ENCODE measurements around the gene LRRTM4. TPM values are rescaled to one million over a fixed set of nuclear protein-coding genes. Genes with fewer than 3 reads are reported as not detected.

LRRTM4 gene
- 1 to 10 TPM; 1.2 to 2.1 (median 1.8) TPM for polyA plus RNA-seq (ENCODE audit: insufficient read length in 4 of 4)

DNA sequence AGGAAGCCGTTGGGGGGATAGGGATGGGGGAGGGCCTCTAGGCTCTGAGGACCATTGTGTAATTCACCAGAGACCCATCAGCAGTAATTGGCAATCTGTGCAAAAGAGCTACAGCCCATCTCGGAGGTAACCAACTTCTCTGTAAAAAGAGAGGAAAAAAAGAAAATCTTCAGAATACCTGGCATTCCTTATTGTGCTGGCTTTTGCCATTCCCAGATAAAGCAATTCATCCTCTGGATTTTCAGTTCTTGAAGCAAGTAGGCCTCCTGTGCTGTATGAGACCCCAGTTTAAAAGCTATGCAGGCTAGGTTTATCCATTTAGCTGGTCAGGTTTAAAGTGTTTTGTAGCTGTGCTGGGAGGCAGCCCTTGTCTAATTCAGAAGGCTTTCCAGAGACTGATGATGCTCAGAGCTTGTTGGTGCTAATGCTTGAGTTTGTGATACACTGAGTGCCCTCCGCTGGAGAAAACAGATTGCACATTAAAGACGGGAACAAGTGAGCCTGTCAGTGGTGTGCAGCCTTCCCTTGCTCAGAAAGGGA, at the start of gene LRRTM4:
TSS of gene LRRTM4 (minus strand) at position 446 of the 540 bp plus-strand sequence.
- DNase-seq (ENCODE audit: low read depth in 4 of 4, low spot score in 3 of 4): peak in 2 of 4 donors; percentile 8 to 10

DNA sequence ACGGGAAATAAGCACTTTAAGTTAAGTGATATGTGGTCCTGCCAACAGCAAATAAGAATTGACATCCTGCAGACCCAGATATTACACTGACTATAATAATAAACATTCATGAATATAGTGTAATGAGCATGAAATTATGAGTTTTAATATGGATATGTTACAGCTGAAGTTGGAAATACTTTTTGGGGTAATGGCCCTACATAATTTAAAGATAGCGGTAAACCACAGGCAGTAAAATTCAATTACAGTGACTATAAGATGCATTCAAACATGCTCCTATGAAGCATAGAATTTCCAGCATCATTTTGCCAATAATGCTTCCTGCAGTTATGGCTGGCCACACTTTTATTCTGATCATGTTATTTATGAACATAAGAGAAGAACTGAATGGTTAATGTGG, 49.4 kb upstream of the LRRTM4 start:
- no peak for DNase-seq (ENCODE audit: low read depth in 4 of 4, low spot score in 3 of 4)

DNA sequence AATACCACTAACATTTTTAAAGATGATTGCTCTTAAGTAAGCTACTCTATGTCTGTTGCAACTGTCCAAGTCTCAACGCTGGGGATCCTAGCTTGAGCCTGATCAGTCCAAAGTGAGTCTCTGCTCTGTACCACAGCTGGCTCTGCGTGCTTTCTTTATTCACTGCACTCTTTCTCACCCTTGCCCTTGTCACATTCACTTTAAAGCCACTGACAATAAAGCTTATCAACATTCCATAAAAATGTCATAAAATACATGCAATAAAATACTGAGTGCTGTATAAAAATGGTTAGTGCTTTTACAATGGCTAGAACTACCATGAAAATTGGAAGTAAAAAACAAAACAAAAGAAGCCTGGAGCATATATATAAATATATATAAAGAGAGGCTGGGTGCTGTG, 45.5 kb upstream of the LRRTM4 start:
- DNase-seq (ENCODE audit: low read depth in 4 of 4, low spot score in 3 of 4): peak in 2 of 4 donors; percentile 16 to 27

DNA sequence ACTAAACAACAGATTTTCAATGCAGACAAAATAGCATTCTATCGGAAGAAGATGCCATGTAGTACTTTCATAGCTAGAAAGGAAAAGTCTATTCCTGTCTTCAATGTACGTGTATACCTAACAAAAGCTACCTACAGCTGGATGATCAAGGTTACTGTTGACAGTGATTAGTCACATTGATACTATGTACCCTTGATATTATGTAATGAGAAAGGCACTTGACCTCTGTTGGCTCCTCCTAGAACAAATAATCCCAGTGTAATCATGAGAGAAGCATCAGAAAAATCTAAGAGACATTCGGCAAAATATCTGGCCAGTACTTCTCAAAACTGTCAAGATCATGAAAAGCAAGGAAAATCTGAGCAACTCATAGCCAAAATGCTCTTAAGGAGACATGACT, 44.4 kb upstream of the LRRTM4 start:
- no peak for DNase-seq (ENCODE audit: low read depth in 4 of 4, low spot score in 3 of 4)

DNA sequence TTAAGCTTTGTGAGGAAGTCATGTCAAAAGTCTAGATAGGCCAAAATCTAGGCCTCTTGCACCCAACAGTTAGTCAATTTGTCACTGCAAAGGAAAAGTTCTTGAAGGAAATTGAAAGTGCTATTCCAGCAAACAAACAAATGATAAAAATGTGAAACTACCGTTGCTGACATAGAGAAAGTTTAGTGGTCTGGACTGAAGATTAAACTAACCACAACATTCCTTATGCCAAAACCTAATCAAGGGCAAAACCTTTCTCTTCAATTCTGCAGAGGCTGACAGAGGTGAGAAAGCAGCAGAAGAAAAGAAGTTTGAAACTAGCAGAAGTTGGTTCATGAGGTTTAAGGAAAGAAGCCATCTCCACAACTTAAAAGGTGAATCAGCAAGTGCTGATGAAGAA, 44.0 kb upstream of the LRRTM4 start:
- no peak for DNase-seq (ENCODE audit: low read depth in 4 of 4, low spot score in 3 of 4)

DNA sequence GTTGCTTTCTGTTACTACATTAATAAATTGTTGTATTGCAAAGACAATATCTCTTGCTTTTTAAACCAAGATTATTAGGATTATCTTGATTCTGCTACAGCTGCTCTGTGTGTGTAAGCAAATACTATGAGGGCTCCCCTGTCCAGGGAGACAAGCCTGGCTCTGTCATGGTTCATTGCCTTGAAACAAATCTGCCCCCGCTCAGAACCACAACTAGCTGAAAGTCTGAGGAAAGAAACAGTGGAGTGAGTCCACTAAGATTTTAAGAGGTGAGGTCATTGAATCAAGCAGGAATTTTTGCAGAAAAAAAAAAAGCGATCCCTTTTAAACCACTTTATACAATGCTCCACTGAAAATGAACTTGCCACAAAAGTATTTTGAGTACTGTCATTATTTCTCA, 30.8 kb upstream of the LRRTM4 start:
- DNase-seq (ENCODE audit: low read depth in 4 of 4, low spot score in 3 of 4): peak; percentile 18 to 69 (median 64)

DNA sequence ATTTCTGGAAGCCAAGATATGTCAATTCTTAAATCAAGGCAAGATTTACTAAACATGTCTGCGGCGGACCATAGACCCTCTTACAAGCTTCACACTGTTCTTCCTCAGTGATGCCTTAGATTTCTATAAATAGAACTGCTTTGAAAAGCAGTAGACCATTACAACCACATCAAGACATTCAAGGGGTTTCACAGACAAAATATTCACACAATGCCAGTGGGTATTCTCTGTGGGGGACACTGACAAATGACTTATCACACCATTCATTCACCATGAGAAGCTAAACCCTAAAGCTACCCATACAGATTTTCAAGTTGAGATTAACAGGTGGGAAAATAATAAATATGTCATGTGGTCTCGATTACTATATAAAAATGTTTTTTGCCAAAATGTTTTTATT, 15.9 kb upstream of the LRRTM4 start:
- DNase-seq (ENCODE audit: low read depth in 4 of 4, low spot score in 3 of 4): no peak

DNA sequence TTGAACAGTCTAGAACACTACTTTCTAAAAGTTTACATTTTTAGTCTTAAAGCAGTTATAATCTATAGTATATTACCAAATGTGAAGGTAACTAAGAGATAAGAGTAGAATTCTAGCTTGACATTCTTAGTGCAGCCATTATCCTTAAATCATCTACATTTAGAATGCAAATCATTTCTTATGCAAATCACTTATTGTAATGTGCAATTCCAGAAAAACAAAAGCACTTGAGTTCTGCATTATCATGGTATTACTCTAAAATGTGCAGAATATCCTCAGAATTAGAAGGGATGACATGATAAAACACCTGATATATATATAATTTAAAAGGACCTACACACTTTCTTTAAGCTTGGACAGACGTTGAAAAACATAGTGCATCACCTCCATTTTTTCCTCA, 712 bp upstream of the LRRTM4 start:
- no peak for DNase-seq (ENCODE audit: low read depth in 4 of 4, low spot score in 3 of 4)

DNA sequence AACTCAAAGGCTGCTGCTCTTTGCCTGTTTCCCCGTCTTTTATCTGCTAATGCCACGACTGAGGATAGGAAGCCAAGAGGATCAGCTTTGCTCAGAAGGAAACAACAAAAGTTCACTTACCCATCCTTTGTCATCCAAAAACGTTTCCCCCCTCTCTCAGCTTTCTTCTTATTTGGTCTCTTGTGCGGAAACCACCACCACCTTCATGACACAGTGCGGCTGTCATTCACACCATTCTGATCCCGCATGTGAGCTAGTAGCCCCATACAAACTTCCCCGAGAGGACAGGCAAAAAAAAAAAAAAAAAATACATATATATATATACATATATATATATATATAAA, 656 bp downstream of the LRRTM4 start:
- DNase-seq (ENCODE audit: low read depth in 4 of 4, low spot score in 3 of 4): no peak

DNA sequence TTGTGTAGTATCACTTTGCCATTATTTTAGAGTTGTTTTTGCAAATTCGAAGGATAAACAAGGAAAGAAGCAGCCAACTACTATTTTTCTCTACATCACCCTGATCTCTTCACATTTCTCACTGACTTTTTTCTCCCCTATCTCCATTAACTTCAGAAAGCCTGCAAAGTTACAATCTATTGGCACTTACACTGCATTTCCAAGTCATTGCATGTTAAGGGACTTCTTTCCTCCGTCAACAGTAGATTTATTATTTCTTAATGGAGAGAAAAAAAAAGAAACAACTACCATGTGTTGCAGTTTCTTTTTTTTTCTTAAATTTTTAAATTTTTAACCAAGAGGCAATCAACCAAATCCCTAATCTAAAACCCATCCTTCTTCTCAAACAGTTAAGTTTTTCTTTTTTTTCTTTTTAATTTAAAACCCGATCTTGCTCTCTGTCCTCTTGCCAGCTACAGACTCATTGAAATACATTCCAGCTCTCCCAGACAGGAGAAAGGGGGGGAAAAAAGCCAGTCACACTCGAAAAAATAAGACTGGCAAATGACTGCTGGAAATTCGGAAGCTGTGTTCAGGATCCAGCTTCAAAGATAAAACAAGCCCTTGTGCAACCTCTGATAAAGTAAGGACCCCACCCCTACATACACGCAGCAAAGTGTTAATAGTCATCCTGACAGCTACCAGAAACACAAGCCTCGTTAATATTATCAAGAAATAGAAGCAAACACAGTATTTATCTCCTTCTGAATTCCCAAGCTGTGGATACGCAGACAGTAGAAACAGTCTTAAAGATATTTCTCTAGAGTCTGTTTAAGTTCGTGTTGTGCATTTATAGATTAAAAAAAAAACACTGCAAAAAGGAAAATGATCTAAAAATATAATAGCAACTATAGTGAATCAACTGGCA, 1.3 kb downstream of the LRRTM4 start:
- no peak for DNase-seq (ENCODE audit: low read depth in 4 of 4, low spot score in 3 of 4)

DNA sequence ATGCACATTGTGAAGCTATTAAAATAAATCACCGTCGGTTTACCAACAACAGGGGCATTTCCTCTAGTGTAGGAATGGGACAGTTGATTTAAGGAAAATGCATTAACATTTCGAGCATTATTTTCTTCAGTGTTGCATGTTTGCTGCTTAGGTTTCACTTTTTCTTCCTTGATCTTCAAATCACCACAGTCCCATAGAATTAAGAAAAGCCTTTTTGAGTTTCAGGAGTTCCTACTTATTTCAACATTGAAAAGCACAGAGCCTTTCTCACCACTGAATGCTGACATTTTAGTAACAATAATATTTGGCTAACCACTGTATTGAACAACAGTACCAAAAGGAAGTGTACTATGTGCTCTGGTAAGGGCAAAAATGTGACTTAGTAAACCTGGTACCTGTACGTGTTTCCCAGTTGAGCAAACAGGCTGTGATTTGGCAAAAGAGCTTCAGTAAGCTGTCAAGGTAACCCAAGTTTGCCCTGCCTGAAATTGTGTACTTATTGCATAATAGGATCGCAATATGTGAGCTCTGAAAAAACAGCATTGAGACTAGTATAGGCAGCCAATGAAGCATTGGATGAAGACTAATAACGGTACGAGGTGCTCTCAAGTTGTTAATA, 2.2 kb downstream of the LRRTM4 start:
- no peak for DNase-seq (ENCODE audit: low read depth in 4 of 4, low spot score in 3 of 4)

DNA sequence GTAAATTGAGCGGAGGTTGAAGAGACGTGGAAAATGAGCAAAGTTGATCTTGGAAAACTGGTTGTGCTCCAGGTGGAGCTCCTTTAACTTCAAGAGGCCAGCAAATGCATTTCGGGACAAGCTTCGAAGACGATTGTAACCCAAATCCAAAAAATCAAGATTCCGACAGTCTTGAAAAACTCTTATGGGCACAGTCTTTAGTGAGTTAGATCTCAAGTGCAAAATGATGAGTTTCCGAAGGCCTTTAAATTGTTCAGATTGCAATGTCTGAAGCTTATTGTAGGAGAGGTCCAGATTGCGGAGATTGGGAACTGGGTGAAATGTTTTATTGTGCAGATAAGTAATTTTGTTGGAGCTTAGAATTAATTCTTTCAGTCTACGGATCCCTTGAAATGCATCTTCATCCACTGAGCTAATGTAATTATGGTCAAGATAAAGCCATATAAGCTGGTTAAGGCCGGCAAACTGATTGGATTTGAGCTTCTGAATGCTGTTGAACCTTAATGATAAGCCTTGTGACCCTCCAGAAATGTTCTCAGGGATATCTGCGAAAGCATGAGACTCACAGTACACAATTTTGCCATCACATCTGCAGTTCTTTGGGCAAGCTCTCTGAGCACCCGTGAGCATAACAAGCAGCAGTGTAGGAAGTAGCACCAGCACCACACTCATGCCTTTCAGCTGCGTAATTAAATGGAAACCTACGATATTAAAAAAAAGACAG, 2.9 kb downstream of the LRRTM4 start:
- no peak for DNase-seq (ENCODE audit: low read depth in 4 of 4, low spot score in 3 of 4)

DNA sequence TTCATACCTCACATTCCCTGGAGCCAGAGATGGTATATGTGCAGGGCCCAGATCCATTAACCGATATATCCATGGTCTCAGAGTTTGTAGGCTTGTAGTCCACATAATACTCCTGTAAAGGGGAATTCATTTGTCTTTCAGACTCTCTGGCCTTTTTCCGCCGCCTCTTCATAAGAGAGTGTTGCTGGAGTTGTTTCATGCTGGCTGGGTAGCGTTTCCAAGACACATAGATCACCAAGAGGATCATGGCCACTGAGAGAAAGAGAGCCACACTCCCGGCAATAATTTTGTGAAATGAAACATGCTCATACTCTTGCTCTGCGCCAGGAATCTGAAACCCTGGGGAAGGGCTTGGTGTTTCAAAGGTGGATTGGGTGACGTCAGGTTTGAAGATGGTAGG, 3.9 kb downstream of the LRRTM4 start:
- DNase-seq (ENCODE audit: low read depth in 4 of 4, low spot score in 3 of 4): no peak

DNA sequence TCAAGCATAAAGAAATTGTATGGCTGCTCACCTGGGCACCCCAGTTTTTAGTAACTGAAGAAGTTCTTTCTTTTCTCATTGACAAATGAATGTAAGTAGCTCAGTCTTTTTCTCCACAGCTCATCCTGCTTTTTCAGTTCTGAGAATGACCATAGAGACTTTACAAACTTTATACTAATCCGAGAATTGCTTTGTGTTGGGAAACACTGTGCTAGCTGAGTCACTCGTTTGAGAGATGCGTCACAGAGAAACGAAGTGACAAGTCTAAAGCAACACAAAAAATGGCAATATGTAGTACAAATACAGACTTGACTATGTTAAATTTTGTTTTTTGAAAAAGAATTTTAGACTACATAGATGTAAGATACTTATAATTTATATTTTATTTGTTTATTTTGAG, 9.0 kb downstream of the LRRTM4 start:
- DNase-seq (ENCODE audit: low read depth in 4 of 4, low spot score in 3 of 4): no peak

DNA sequence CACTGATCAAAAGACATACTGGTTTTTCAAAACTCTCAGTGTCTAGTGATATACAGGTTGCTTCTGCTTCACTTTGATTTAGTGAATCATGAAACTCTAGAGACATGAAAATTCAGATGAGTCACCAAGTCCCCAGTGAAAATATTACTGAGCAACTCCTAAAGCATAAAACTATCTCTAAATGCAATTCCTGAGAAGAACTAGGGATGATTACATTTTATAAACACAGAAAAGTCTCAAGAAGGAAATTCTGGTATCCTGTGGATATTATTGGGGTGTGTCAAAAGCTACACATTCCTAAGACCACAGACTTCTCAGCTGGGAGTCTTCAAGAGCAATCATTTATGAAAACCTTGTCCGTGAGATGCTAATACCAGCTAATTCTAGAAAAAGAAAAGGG, 9.7 kb downstream of the LRRTM4 start:
- DNase-seq (ENCODE audit: low read depth in 4 of 4, low spot score in 3 of 4): no peak

DNA sequence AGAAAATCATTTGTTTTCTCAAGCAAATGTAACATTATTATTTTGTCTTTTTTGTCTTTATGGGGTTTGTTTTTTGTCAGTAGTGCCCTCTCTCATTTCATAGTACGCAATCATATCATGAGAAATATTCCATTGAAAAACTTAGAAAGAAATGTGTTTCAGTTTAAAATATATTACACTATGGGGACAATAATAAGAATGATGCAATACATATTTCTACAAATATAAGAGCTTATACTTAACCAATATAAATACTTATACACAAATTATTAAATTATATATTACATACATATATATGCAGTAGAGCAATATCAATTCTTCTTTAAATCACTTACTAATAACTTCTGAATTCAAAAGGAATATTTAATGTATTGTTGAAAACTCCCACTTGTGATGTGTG, 13.7 kb downstream of the LRRTM4 start:
- no peak for DNase-seq (ENCODE audit: low read depth in 4 of 4, low spot score in 3 of 4)

DNA sequence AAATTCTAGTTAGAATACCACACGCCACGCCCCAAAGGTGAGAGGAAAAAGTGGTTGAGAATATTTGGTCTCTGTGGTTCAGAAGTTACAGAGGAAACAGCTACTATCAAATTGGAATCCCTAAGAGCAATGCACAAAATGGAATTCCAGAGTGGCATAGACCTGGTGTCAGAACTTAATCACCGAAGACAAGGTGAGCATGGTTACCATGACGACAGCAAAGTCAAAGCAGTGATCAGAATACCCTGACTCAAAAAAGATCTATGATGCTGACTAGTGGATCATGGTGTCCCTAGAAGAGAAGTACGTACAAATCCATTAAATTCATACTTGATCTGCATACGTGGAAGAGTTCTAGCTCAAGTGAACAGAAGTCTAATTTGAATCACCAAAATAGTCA, 14.5 kb downstream of the LRRTM4 start:
- no peak for DNase-seq (ENCODE audit: low read depth in 4 of 4, low spot score in 3 of 4)

DNA sequence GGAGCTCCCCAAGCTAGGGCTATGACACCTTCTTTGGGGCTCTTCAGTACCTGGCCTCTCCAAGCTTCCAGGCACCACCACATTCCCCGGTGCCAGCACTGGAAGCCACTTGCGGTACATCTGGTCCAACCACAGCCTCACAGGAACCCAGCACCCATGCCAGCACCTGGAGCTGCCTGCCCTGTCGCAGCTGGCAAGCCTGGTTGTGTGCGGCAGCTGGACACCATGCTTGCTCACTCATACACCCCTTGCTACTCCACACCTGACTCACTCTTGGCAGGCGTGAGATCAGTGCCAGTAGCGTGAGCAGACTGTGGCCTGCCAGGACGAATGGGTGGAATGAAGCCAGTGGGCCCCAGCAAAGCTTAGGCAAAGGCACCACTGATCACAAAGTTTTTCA, 34.0 kb downstream of the LRRTM4 start:
- no peak for DNase-seq (ENCODE audit: low read depth in 4 of 4, low spot score in 3 of 4)

DNA sequence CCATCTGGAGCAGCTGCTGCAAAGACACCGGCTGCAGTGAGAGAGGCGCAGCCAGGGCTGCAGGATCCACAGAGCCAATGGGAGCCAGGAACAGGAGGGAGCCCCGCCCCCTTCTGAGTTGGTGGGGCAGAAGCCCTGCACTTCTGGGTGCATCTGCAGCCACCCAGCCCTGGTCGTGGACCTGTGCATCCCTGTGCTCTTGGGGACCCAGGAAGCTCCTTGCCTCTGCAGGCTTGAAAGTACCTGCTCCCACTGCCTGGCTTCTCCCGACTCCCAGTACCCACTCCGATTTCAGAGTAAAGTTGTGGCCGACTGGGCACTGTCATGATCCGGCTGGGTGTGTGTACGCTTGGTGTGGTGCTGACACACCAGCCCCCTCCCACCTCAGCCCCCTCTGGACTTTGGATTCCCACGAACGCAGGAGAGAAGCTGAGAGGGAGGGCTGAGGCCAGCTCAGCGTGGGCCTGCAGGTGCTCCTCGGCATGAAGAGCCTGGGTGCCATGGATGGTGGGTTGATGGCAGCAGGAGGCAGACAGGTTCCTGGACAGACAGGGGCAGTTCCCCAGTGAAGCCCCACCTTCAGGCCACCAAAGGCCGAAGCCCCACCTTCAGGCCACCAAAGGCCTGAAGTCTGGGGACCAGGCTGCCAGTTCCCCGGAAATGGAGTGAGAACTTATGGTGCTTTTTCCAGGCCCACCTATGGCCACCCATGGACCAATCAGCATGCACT, 34.9 kb downstream of the LRRTM4 start:
- no peak for DNase-seq (ENCODE audit: low read depth in 4 of 4, low spot score in 3 of 4)

DNA sequence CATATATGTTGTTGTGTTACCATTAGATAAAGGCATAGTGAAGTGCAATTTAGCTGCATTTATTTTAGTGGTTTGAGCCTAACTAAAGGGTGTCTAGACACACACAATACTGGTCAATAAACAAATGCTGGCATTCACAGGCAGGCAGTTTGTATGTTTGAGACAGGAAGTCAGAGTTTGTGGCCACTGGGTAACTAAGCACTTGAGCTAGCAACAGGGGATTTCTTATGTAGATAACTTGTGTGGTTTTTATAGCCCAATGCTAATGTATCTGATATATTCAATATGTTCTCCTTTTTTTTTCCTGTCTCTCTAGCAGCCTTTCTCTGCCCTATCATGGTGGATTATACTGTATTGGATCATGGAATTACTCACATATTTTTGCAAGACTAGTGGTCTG, 38.1 kb downstream of the LRRTM4 start:
- no peak for DNase-seq (ENCODE audit: low read depth in 4 of 4, low spot score in 3 of 4)

DNA sequence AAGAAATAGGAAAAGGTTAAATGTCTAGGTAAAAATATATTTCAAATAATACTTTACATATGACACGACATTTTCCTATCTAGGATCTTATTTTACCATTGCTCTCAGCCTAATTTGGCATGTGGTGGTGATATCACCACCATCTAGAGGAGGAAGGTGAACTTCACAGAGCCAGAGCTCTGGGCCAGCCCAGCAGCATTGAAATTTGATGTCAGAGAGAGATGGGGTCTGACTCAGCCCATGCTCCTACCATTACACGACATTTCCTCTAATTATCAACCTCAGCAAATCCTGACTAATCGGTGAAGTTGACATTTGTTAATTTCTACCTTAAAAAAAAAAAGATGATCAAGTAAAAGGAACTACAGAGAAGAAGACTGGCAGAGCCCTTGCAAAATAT, 42.3 kb downstream of the LRRTM4 start:
- no peak for DNase-seq (ENCODE audit: low read depth in 4 of 4, low spot score in 3 of 4)
